ENCODE data around the gene CCSER1. TPM values are rescaled to one million over a fixed set of nuclear protein-coding genes. Genes with fewer than 3 reads are reported as not detected.

CCSER1 gene
- total RNA-seq, 1 experiment from 2014 or later: 5.9 TPM

- POLR2A ChIA-PET (ENCODE audit: unreplicated experiment): no interaction called here
- H4K20me1 ChIP-seq (ENCODE audit: insufficient read depth): no peaks in the 10 kb centered on the region
- no peak overlapping the region for H3K4me2 ChIP-seq
- intact Hi-C loops (cut with micrococcal nuclease; ENCODE audit: unreplicated experiment): no loop called here
- no peak overlapping the region for H3K4me3 ChIP-seq
- H3K9me3 ChIP-seq (ENCODE audit: insufficient read depth, low read depth): no peaks in the 10 kb centered on the region
- H3K79me2 ChIP-seq (ENCODE audit: low read depth): no peaks in the 10 kb centered on the region
- no peak overlapping the region for H3K27ac ChIP-seq
- no peaks in the 10 kb centered on the region for H3K36me3 ChIP-seq (ENCODE audit: low read depth)
- H3K27me3 ChIP-seq (ENCODE audit: insufficient read depth, low read depth): no peaks in the 10 kb centered on the region
- H3K4me1 ChIP-seq (replicated peaks; ENCODE audit: insufficient read depth): no peaks in the 10 kb centered on the region
- H3F3A ChIP-seq (ENCODE audit: insufficient read depth, low read depth): no peaks in the 10 kb centered on the region
- BruUV-seq (replicated peaks): no TSS peak
- TF ChIP-seq CTCF (conservative IDR thresholded peaks at IDR 0.05) (no peak), EZH2 (IDR thresholded peaks at IDR 0.05; ENCODE audit: low read depth) (no peak)
- H3K9me2 ChIP-seq (ENCODE audit: insufficient read depth): no peaks in the 10 kb centered on the region; the same call in 1 of the 2 replicates
- CTCF ChIA-PET: no interaction called here
- no peak for DNase-seq
- H2AFZ ChIP-seq: no peak overlapping the region
These were observed 315.4 kb downstream of the CCSER1 start for GRCh38 chr4:90442619-90443018.

GRCh38 chr4:90443231-90443630 is 316.0 kb downstream of the CCSER1 start:
- intact Hi-C loops (cut with micrococcal nuclease; ENCODE audit: unreplicated experiment): no loop called here
- DNase-seq: no peak
- H3K4me1 ChIP-seq (replicated peaks; ENCODE audit: insufficient read depth): no peaks in the 10 kb centered on the region
- ChIA-PET POLR2A (ENCODE audit: unreplicated experiment) (no interaction called here), CTCF (no interaction called here)
- H3K27me3 ChIP-seq (ENCODE audit: insufficient read depth, low read depth): no peaks in the 10 kb centered on the region
- H3K4me3 ChIP-seq: no peak overlapping the region
- H3K9me2 ChIP-seq (ENCODE audit: insufficient read depth): no peaks in the 10 kb centered on the region; the same call in 1 of the 2 replicates
- BruUV-seq (replicated peaks): no TSS peak
- H2AFZ ChIP-seq: no peak overlapping the region
- H3K9me3 ChIP-seq (ENCODE audit: insufficient read depth, low read depth): no peaks in the 10 kb centered on the region
- H3K36me3 ChIP-seq (ENCODE audit: low read depth): no peaks in the 10 kb centered on the region
- no peak overlapping the region for H3K4me2 ChIP-seq
- no peaks in the 10 kb centered on the region for H3F3A ChIP-seq (ENCODE audit: insufficient read depth, low read depth)
- no peak overlapping the region for H3K27ac ChIP-seq
- TF ChIP-seq CTCF (conservative IDR thresholded peaks at IDR 0.05) (no peak), EZH2 (IDR thresholded peaks at IDR 0.05; ENCODE audit: low read depth) (no peak)
- H4K20me1 ChIP-seq (ENCODE audit: insufficient read depth): no peaks in the 10 kb centered on the region
- no peaks in the 10 kb centered on the region for H3K79me2 ChIP-seq (ENCODE audit: low read depth)

GRCh38 chr4:90444904-90445303 is 317.7 kb downstream of the CCSER1 start:
- H2AFZ ChIP-seq: no peak overlapping the region
- CTCF ChIA-PET: no interaction called here
- POLR2A ChIA-PET (ENCODE audit: unreplicated experiment): no interaction called here

More at GRCh38 chr4:90444904-90445303, 317.7 kb downstream of the CCSER1 start:
- BruUV-seq (replicated peaks): no TSS peak
- Histone ChIP-seq H3K4me1 (replicated peaks; ENCODE audit: insufficient read depth) (no peaks in the 10 kb centered on the region), H3F3A (ENCODE audit: insufficient read depth, low read depth) (no peaks in the 10 kb centered on the region), H3K4me3 (no peak overlapping the region), H4K20me1 (ENCODE audit: insufficient read depth) (no peaks in the 10 kb centered on the region), H3K79me2 (ENCODE audit: low read depth) (no peaks in the 10 kb centered on the region), H3K9me2 (ENCODE audit: insufficient read depth) (no peaks in the 10 kb centered on the region; the same call in 1 of the 2 replicates), H3K9me3 (ENCODE audit: insufficient read depth, low read depth) (no peaks in the 10 kb centered on the region), H3K27ac (no peak overlapping the region), H3K4me2 (no peak overlapping the region), H3K27me3 (ENCODE audit: insufficient read depth, low read depth) (no peaks in the 10 kb centered on the region), H3K36me3 (ENCODE audit: low read depth) (no peaks in the 10 kb centered on the region)
- TF ChIP-seq EZH2 (IDR thresholded peaks at IDR 0.05; ENCODE audit: low read depth): no peak
- TF ChIP-seq CTCF (conservative IDR thresholded peaks at IDR 0.05): no peak
- no peak for DNase-seq
- intact Hi-C loops (cut with micrococcal nuclease; ENCODE audit: unreplicated experiment): no loop called here

Data from PC-9 (cell line).